Activated CD4-positive, alpha-beta T cell treated with anti-CD3 and anti-CD28 coated beads for 36 hours (primary cell): ENCODE measurements around the gene SLCO3A1. TPM values are rescaled to one million over a fixed set of nuclear protein-coding genes. Genes with fewer than 3 reads are reported as not detected.

ENCODE experiments used
- ATAC-seq: fragments of 200-7000 bp; cut with Tn5 transposase; one replicate; pipeline ENCODE4 v1.10.0; 2021; ENCODE audit warnings: mild to moderate bottlenecking, moderate library complexity
- CTCF ChIA-PET: fragments of 350-600 bp; sonication (Branson Sonifier 250); formaldehyde crosslinking; loops from one replicate; lab custom pipeline; 2021; ENCODE audit warnings: antibody characterized with exemption; lab: Charles Lee
- POLR2A ChIA-PET: fragments of 350-600 bp; sonication (Branson Sonifier 250); formaldehyde crosslinking; loops from one replicate; lab custom pipeline; 2021; ENCODE audit warnings: antibody characterized with exemption, inconsistent platforms; lab: Charles Lee
- DNase-seq: peaks from one replicate; pipeline ENCODE4 v3.0.0-alpha.2; 2020
- H3K27ac Mint-ChIP-seq: one replicate; pipeline ENCODE4 v1.8.0; 2021; ENCODE audit warnings: mixed read lengths
- H3K27me3 Mint-ChIP-seq: one replicate; pipeline ENCODE4 v1.8.0; 2021; ENCODE audit warnings: mixed read lengths
- H3K36me3 Mint-ChIP-seq: one replicate; pipeline ENCODE4 v1.8.0; 2021; ENCODE audit warnings: low read depth, mixed read lengths
- H3K4me1 Mint-ChIP-seq: one replicate; pipeline ENCODE4 v1.8.0; 2021; ENCODE audit warnings: mixed read lengths
- H3K4me3 Mint-ChIP-seq: one replicate; pipeline ENCODE4 v1.8.0; 2021; ENCODE audit warnings: mild to moderate bottlenecking, moderate library complexity, mixed read lengths
- H3K9me3 Mint-ChIP-seq: one replicate; pipeline ENCODE4 v1.8.0; 2021; ENCODE audit warnings: low read depth, mixed read lengths
- intact Hi-C, 2 experiments: fragments of 100-400 bp; cut with DNase I in 1 of 2; cut with micrococcal nuclease in 1 of 2; formaldehyde crosslinking; loops; one replicate each; pipeline versions ENCODE4 v1.14.2 to v1.15.1; 2022 to 2024; cut with DNase I, micrococcal nuclease
- total RNA-seq, 2 experiments: library from RNA; stranded (reverse); gene quantifications; one replicate each; pipeline ENCODE4 v1.2.3, GENCODE V29; 2021

SLCO3A1 gene
- total RNA-seq, 2 experiments from 2014 or later, result 5.6 to 5.8 TPM

GRCh38 chr15:91927585-91927984 lies 74.1 kb downstream of the SLCO3A1 start:
- Mint-ChIP-seq H3K4me1 (peaks cover 29% of the 10 kb centered on the region), H3K4me3 (no peak overlapping the region), H3K9me3 (no peaks in the 10 kb centered on the region), H3K36me3 (no peaks in the 10 kb centered on the region), H3K27ac (no peak overlapping the region), H3K27me3 (no peaks in the 10 kb centered on the region)
- POLR2A ChIA-PET, result no interaction called here
- intact Hi-C loops, result no loop called here
- ATAC-seq (no peak), DNase-seq (no peak)
- CTCF ChIA-PET, result interaction anchor here (1.6 kb wide), 1 partner anchor 11 kb away, joined by 5 read pairs; no protein-coding TSS in a partner anchor

- DNase-seq (no peak), ATAC-seq (no peak)
- ChIA-PET CTCF (interaction anchor here (1.6 kb wide), 1 partner anchor 10 kb away, joined by 5 read pairs; no protein-coding TSS in a partner anchor), POLR2A (no interaction called here)
- H3K36me3 Mint-ChIP-seq, result no peaks in the 10 kb centered on the region
- peaks cover 29% of the 10 kb centered on the region for H3K4me1 Mint-ChIP-seq
- H3K27me3 Mint-ChIP-seq, result no peaks in the 10 kb centered on the region
- H3K27ac Mint-ChIP-seq, result no peak overlapping the region
- H3K4me3 Mint-ChIP-seq, result no peak overlapping the region
- no peaks in the 10 kb centered on the region for H3K9me3 Mint-ChIP-seq
- intact Hi-C loops, result no loop called here
Measured at GRCh38 chr15:91928675-91929074, 75.2 kb downstream of the SLCO3A1 start.

GRCh38 chr15:91929509-91929908 lies 76.0 kb downstream of the SLCO3A1 start:
- intact Hi-C loops, result no loop called here
- peaks cover 25% of the 10 kb centered on the region for H3K4me1 Mint-ChIP-seq
- H3K9me3 Mint-ChIP-seq, result peaks cover 2% of the 10 kb centered on the region
- no peak for DNase-seq
- CTCF ChIA-PET, result interaction anchor here (0.6 kb wide), 1 partner anchor 27 kb away, joined by 3 read pairs; no protein-coding TSS in a partner anchor
- H3K4me3 Mint-ChIP-seq, result no peak overlapping the region
- POLR2A ChIA-PET, result no interaction called here
- no peak for ATAC-seq
- H3K27me3 Mint-ChIP-seq, result no peaks in the 10 kb centered on the region
- no peak overlapping the region for H3K27ac Mint-ChIP-seq
- H3K36me3 Mint-ChIP-seq, result no peaks in the 10 kb centered on the region

GRCh38 chr15:91930092-91930491 lies 76.6 kb downstream of the SLCO3A1 start:
- Mint-ChIP-seq H3K36me3 (no peaks in the 10 kb centered on the region), H3K27me3 (no peaks in the 10 kb centered on the region), H3K27ac (no peak overlapping the region), H3K4me1 (peaks cover 20% of the 10 kb centered on the region), H3K4me3 (no peak overlapping the region), H3K9me3 (peaks cover 2% of the 10 kb centered on the region)
- POLR2A ChIA-PET, result no interaction called here
- ATAC-seq, result no peak
- no peak for DNase-seq
- CTCF ChIA-PET, result interaction anchor here (1.0 kb wide), 1 partner anchor 76 kb away, joined by 3 read pairs; no protein-coding TSS in a partner anchor
- intact Hi-C loops, result no loop called here

- CTCF ChIA-PET, result interaction anchor here (0.6 kb wide), 1 partner anchor 34 kb away, joined by 3 read pairs; no protein-coding TSS in a partner anchor
- H3K27me3 Mint-ChIP-seq, result no peaks in the 10 kb centered on the region
- intact Hi-C loops, result no loop called here
- H3K36me3 Mint-ChIP-seq, result no peaks in the 10 kb centered on the region
- H3K9me3 Mint-ChIP-seq, result peaks cover 2% of the 10 kb centered on the region
- ATAC-seq, result no peak
- no peak for DNase-seq
- no peak overlapping the region for H3K4me3 Mint-ChIP-seq
- H3K27ac Mint-ChIP-seq, result no peak overlapping the region
- peaks cover 30% of the 10 kb centered on the region for H3K4me1 Mint-ChIP-seq
- POLR2A ChIA-PET, result no interaction called here
Measured at GRCh38 chr15:91936182-91936775, 82.8 kb downstream of the SLCO3A1 start.

GRCh38 chr15:91936927-91937326 lies 83.4 kb downstream of the SLCO3A1 start:
- Mint-ChIP-seq H3K27ac (no peak overlapping the region), H3K9me3 (peaks cover 2% of the 10 kb centered on the region), H3K4me1 (peaks cover 30% of the 10 kb centered on the region), H3K36me3 (no peaks in the 10 kb centered on the region), H3K27me3 (no peaks in the 10 kb centered on the region), H3K4me3 (no peak overlapping the region)
- POLR2A ChIA-PET, result no interaction called here
- CTCF ChIA-PET, result no interaction called here
- no peak for ATAC-seq
- intact Hi-C loops, result no loop called here
- no peak for DNase-seq

GRCh38 chr15:91938136-91938535 lies 84.6 kb downstream of the SLCO3A1 start:
- H3K9me3 Mint-ChIP-seq, result peaks cover 2% of the 10 kb centered on the region
- POLR2A ChIA-PET, result no interaction called here
- DNase-seq, result no peak
- CTCF ChIA-PET, result interaction anchor here (1.4 kb wide), 1 partner anchor 10 kb away, joined by 5 read pairs; no protein-coding TSS in a partner anchor
- no peaks in the 10 kb centered on the region for H3K27me3 Mint-ChIP-seq
- H3K36me3 Mint-ChIP-seq, result no peaks in the 10 kb centered on the region
- H3K27ac Mint-ChIP-seq, result no peak overlapping the region
- no peak for ATAC-seq
- intact Hi-C loops, result no loop called here
- peaks cover 41% of the 10 kb centered on the region for H3K4me1 Mint-ChIP-seq
- no peak overlapping the region for H3K4me3 Mint-ChIP-seq

- ATAC-seq, result no peak
- ChIA-PET POLR2A (no interaction called here), CTCF (no interaction called here)
- no peak for DNase-seq
- Mint-ChIP-seq H3K4me3 (no peak overlapping the region), H3K27ac (no peak overlapping the region), H3K9me3 (no peaks in the 10 kb centered on the region), H3K27me3 (no peaks in the 10 kb centered on the region), H3K4me1 (peaks cover 46% of the 10 kb centered on the region), H3K36me3 (no peaks in the 10 kb centered on the region)
- intact Hi-C loops, result no loop called here
Measured at GRCh38 chr15:91939403-91939831, 85.9 kb downstream of the SLCO3A1 start.

GRCh38 chr15:91940496-91941381 lies 87.2 kb downstream of the SLCO3A1 start:
- ATAC-seq, result peak; percentile 87
- no peaks in the 10 kb centered on the region for H3K27me3 Mint-ChIP-seq
- peaks cover 39% of the 10 kb centered on the region for H3K4me1 Mint-ChIP-seq
- peak overlapping the region; percentile 14 for H3K27ac Mint-ChIP-seq
- ChIA-PET CTCF (interaction anchor here (0.7 to 1.9 kb wide), 10 partner anchors 15 to 1566 kb away, joined by 3 to 12 read pairs (median 3); no protein-coding TSS in a partner anchor), POLR2A (no interaction called here)
- no peaks in the 10 kb centered on the region for H3K9me3 Mint-ChIP-seq
- no peaks in the 10 kb centered on the region for H3K36me3 Mint-ChIP-seq
- intact Hi-C loops, result loop anchor here in 1 of 2 experiments (2.0 to 5.0 kb wide), 3 partner anchors 137 to 638 kb away; no protein-coding TSS in a partner anchor
- H3K4me3 Mint-ChIP-seq, result no peak overlapping the region
- peak; percentile 42 for DNase-seq

- CTCF ChIA-PET, result interaction anchor here (0.7 to 1.9 kb wide), 10 partner anchors 10 to 640 kb away, joined by 3 to 12 read pairs (median 3); partner anchors contain the start of gene SLCO3A1
- H3K4me3 Mint-ChIP-seq, result no peak overlapping the region
- intact Hi-C loops, result loop anchor here (2.0 to 5.0 kb wide), 5 partner anchors 85 to 640 kb away; no protein-coding TSS in a partner anchor
- H3K9me3 Mint-ChIP-seq, result no peaks in the 10 kb centered on the region
- H3K36me3 Mint-ChIP-seq, result no peaks in the 10 kb centered on the region
- no peak overlapping the region for H3K27ac Mint-ChIP-seq
- no peak for ATAC-seq
- no peaks in the 10 kb centered on the region for H3K27me3 Mint-ChIP-seq
- no peak for DNase-seq
- POLR2A ChIA-PET, result interaction anchor here (0.7 kb wide), 2 partner anchors 52 to 86 kb away, joined by 4 read pairs; no protein-coding TSS in a partner anchor
- peaks cover 44% of the 10 kb centered on the region for H3K4me1 Mint-ChIP-seq
Measured at GRCh38 chr15:91941871-91942658, 88.6 kb downstream of the SLCO3A1 start.
